HG02678 (cell line): ENCODE data around the gene ERC2.
"Not testable (repeated sequence)": the region's sequence is repeated elsewhere in the genome, so short reads cannot be mapped to it uniquely, and the experiment has no call there.

ENCODE experiments used
- ATAC-seq: cut with Tn5 transposase; IDR thresholded peaks from one replicate; pipeline ENCODE4 v1.9.1; 2021; ENCODE audit warnings: mild to moderate bottlenecking, moderate library complexity; ENCODE audit not compliant: unreplicated experiment

The ERC2 gene

DNA sequence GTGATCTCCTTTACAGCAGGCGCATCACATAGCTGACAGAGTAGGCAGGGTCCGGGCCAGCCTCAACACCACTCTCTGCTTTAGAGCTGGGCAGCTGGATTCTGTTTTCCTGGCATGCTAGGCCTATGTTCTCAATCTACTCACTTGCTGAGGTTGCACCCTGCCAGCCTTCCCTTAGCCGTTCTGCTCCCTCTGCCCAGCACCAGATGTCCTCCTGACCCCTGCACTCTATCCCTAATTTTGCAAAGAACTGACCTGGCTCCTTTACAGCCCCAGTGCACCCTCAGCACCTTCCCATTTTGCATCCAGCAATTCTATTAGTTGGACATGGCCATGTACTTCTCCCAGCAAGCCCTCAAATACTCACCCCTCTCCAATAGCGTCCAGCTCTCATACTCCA lies 609.5 kb downstream of the ERC2 start:
- ATAC-seq: no peak

DNA sequence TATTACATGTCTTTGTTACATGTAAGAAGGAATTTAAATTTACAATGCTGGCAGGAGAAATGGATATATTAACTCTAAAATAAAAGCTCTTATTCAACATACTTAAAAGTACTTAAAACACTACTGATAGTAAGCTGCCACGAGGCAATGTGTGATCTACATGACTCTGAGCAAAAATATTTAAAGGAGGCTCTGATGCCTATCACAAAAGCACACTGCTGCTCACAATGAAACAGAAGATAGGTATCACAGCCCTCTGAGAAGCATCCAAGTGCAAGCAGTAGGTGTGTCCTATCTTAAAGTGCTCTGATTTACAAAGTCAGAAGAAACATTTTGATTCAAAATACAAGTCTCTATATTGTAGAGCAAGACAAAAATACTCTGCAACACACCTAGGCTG lies 610.0 kb downstream of the ERC2 start:
- no peak for ATAC-seq

- no peak for ATAC-seq
Measured at GRCh38 chr3:55857633-55858032, 610.6 kb downstream of the ERC2 start.

- no peak for ATAC-seq
Measured at GRCh38 chr3:55855311-55855710, 613.0 kb downstream of the ERC2 start.

GRCh38 chr3:55854494-55854893 lies 613.8 kb downstream of the ERC2 start:
- no peak for ATAC-seq

DNA sequence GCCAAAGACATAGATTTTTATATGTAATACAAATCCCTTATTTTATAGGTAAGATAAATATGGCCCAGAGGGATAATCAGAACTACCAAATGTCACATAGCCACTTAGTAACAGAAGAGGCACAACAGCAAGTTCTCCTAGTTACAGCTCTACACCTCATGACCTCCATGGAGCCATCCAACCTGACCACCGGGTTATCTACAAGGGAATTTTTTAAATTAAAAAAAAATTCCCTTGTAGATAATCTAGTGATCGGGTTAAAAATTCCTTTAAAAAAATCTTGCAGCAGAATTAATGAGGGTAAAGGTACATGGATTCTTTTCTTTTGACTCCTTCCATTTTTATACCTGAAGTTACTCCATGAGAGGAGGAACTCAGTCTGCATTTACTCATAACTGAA lies 615.9 kb downstream of the ERC2 start:
- ATAC-seq: no peak

DNA sequence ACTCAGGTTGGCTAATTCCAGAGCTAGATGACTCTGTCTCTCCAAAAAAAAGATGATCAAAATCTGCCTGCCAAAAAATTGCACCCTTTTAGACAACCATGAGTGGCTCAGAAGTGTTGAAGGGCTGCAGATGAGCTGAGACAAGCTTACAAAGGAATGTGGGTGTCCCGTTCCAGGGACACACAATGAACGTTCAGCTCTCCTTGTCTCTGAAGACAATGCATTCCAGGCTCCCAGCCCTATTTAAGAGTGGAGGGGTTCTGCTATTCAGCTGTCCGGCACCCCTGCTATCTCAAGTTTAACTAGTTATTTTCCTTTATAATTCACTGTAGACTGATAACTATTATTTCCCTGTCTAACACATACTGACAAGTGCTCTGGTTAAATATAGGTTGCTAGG lies 626.1 kb downstream of the ERC2 start:
- ATAC-seq: no peak

GRCh38 chr3:55831876-55832275 lies 636.4 kb downstream of the ERC2 start:
- not testable (repeated sequence) for ATAC-seq

DNA sequence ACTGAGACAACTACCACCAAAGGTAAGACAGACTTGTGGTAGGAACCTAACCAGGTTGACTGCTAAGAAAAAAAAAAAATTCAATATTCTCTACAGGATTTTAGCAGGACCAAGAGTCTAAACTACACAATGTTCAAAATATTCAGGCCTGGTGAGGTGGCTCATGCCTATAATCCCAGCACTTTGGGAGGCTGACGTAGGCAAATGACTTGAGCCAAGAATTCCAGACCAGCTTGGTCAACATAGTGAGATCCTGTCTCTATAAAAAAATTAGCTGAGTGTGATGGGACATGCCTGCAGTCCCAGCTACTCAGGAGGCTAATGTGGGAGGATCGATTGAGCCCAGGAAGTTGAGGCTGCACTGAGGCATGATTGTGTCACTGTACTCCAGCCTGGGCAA lies 639.6 kb downstream of the ERC2 start:
- no peak for ATAC-seq

GRCh38 chr3:55827786-55828185 lies 640.5 kb downstream of the ERC2 start:
- ATAC-seq: no peak

GRCh38 chr3:55826731-55827496 lies 641.4 kb downstream of the ERC2 start:
- no peak for ATAC-seq

- no peak for ATAC-seq
Measured at GRCh38 chr3:55826097-55826496, 642.2 kb downstream of the ERC2 start.

DNA sequence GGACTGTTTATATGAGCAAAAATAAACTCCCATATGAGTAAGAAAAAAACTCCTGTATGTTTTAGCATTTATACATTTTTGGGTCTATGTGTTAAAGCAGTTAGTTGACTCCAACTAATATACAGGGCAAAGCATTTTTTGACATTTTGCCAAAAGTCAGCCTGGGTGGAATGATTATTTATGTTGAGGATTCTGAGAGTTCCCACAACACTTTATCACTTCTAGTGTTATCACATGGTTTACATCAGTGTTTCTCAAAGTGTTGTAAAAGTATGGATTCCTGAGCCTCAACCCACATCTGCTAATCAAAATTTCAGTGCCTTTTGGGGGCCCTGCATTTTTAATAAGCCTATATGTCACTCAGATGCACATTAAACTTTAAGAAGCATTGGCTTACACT lies 643.9 kb downstream of the ERC2 start:
- no peak for ATAC-seq

DNA sequence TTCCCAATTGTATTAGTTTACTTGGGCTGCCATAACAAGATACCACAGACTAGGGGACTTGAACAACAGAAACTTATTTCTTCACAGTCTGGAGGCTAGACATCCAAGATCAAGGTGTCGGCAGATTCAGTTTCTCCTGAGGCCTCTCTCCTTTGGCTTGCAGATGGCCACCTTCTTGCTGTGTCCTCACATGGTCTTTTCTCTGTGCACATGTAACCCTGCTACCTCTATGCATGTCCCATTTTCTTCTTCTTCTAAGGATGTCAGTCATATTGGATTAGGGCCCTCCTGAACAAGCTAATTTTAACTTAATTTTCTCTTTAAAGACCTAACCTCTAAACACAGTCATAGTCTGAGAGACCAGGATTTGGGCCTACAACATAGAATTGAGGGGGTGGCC lies 644.4 kb downstream of the ERC2 start:
- ATAC-seq: no peak

- no peak for ATAC-seq
Measured at GRCh38 chr3:55823001-55823400, 645.3 kb downstream of the ERC2 start.

GRCh38 chr3:55819005-55819404 lies 649.3 kb downstream of the ERC2 start:
- ATAC-seq: no peak

DNA sequence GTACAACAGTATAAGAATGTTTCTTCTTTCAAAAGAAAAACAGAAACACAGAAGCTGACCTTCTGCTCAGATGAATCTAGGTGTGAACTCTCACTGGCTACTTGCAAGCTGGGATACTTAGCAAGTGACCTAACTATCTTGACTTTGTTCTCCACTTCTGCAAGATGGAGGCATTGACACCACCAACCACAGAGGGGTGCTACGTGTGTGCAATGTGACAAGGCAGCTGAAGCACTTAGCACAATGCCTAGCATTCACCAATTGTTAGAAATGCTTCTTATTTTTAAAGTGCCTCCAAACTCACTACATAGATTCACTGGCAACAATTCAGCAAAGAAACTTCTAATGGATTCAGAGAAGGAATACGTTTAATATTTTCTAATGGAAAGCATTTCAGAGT lies 649.8 kb downstream of the ERC2 start:
- ATAC-seq: no peak

DNA sequence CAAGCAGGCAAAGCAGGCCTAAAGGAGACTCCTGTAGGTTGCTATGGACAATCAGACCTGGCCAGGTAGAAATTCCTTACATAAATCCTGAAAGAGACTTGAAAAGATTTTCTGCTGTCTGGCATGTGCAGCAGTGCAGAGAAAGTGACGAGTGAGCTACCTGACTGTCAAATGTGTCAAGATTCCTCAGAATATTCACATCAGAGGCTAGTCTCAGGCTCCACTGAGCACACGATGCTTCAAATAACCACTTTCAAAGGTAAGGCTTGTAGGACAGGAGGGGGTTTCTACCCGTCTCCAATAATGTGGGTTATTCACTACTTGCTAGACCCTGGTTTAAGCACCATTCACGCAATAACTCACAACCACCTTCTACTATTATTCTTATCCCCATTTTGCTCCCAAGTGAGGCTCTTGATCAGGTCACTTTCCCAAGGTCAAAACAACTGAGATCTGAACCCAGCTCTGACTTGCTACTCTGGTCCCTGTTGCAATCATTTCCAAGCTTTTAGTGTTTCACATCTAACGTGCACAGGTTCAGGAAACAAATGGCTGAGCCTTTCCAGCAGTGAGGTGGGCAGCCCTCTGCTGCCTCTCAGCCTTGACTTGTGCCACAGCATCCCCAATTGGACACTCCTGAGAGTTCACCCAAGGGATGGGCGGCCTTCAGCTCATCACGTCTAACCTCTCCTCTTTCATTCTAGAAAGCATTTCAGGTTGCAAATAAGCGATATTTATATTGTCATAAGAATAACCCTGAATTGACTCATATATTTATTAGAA lies 651.3 kb downstream of the ERC2 start:
- no peak for ATAC-seq

- no peak for ATAC-seq
Measured at GRCh38 chr3:55815262-55815661, 653.0 kb downstream of the ERC2 start.

GRCh38 chr3:55813268-55814097 lies 654.8 kb downstream of the ERC2 start:
- no peak for ATAC-seq

GRCh38 chr3:55812394-55813013 lies 655.8 kb downstream of the ERC2 start:
- no peak for ATAC-seq
